Metanephros (tissue), 2 donors: Measurements from ENCODE around the gene RAB34. TPM values are rescaled to one million over a fixed set of nuclear protein-coding genes. Genes with fewer than 3 reads are reported as not detected.

ENCODE experiments used
- small RNA-seq: library from RNA; depleted of rRNA; stranded (forward); fragments of <200 nt; gene quantifications from one replicate; pipeline ENCODE3, GENCODE V24; 2014; ENCODE audit warnings: low replicate concordance
- total RNA-seq: library from RNA; depleted of rRNA; stranded (reverse); fragments of >200 nt; gene quantifications from one replicate; pipeline ENCODE4 v1.2.3, GENCODE V29; 2014

RAB34 gene, protein sequence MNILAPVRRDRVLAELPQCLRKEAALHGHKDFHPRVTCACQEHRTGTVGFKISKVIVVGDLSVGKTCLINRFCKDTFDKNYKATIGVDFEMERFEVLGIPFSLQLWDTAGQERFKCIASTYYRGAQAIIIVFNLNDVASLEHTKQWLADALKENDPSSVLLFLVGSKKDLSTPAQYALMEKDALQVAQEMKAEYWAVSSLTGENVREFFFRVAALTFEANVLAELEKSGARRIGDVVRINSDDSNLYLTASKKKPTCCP
- total RNA-seq: 110 TPM

DNA sequence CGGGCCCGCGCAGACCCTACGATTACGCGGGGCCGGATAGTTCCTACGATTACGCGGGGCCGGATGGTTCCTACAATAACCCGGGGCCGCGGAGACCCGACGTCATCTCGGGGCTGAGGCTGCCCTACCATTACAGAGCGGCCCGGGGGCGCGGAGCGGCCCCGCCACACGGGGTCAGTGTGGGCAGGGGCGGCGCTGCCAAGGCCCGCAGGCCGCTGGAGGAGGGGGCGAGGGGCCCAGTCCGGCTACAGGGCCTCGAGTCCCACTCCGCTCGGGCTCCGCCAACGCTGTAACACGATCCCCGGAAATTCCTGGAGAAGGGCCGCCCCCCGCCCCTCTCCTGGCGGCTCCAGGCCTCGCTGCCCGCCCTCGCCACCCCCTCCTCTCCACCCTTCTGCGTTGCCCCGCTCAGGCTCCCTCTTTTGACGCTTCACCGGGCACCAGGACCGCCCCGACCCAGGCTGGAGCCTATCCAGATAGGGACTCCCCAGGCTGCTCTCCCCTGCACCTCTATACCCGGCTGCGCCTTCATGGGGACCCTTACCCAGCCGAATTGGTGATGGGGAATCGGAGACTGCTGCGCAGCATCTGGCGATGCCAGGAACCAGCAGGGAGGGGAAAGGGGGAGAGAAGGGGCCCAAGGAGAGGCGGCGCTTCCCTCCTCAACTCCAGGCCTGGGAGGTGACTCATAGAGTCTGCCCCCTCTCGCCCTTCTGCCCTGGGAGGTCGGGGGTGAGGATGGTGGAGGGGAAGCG is at the start of gene RAB34:
TSS of gene RAB34 (minus strand) at position 291 of the 755 bp plus-strand sequence. CDS start 602 bp downstream, outside the sequence.

DNA sequence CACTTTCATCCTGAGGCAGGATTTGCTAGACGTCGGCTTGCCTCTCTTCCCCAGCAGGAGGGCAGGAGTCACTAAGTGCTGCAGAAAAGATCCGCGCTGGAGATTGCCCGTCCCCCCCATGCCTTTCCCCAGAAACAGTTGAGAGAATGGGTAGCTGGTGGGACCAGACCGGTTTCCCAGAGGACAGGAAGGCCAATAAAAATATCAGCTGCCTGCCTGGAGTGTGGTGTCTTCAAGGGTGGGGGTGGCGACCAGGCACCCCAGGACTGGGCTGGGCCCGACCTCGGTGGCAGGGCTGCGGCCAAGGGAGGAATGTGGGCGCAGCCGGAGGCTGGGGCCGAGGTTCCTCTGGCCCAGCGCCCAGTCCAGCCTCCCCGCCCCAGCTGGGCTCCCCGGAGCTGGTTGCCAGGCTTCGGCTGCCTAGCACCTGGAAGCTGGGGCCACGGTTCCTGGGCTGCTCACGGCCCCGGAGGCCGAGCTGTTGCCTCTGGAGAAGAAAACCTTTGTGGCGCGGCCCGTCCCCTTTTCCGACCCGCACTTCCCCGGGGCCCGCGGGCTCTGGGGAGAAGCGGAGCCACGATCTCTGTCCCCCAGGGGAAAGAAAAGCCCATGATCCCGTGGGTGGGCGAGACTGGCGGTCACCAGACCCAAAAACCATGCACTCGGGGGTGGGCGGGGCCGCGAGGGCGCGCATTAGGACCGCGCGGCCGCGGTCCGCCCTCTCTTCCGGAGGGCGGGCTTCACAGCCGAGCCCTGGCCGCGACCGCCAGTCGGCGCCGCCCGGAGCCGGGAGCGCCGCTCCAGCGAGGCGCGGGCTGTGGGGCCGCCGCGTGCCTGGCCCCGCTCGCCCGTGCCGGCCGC is 25.8 kb upstream of the RAB34 start, which contains the start of gene TRAF4:
TSS of gene TRAF4 (plus strand) at position 769 of the 861 bp plus-strand sequence. CDS start 102 bp downstream, outside the sequence.

DNA sequence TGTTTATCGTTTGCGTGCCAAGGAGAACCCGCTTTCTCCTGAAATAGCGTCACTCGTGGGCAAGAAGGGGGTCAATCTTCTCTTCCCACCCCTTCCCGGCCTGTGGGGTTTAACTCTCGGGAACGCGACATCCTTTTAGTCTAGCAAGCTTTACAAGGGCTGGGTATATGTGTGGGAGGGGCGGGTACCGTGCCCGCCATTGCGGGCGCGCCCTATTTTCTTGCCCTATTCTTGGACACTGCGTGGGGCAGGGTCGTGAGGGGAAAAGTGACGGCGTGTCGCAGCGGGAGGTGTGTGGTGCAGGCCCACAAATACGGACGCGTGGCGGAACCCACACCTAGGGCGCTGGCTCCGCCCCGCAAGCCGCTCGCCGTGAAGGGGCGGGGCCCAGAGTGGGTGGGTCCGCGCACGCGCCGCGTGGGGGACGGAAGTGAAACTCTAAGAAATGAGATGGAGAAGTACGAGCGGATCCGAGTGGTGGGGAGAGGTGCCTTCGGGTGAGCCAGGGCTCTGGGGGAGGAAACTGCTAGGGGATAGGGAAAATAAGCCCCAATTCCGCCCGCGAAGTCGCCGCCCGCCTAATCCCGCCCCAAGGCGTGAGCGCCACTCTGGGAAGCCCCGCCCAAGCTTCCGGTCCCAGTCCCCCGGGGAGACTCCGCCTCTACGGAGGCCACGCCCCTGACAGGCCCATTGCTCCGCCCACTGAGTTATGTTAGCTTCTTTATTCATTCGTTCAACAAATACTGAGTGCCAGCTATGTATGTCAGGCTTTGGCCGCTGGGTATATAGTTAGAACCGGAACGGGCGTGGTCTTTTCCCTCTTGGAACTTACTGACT is 10.9 kb upstream of the RAB34 start, which contains the start of gene NEK8:
TSS of gene NEK8 (plus strand) at position 425 of the 837 bp plus-strand sequence. CDS start at position 451, 26 bp downstream.

DNA sequence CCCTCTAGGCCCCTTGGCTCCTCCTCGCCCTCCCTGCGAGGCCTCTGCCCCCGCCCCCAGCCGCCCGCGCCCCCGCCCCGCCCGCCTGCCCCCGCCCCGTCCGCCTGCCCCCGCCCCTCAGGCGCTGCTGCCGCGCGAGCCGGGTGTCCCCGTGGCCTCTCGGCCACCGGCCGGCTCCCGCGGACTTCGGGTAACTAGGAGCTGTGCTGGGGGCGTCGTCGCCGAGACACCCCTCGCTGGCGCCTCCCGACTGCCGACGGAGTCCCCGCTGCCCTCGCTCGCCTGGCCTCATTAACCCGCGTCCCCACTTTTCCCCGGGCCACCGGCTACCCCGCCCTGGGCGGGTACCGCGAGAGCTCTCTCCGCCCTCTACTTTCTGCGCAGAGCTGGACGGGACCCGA is 8.6 kb upstream of the RAB34 start, which contains the start of gene TLCD1:
TSS of gene TLCD1 (minus strand) at position 8 of the 401 bp plus-strand sequence. CDS start 136 bp downstream, outside the sequence.

DNA sequence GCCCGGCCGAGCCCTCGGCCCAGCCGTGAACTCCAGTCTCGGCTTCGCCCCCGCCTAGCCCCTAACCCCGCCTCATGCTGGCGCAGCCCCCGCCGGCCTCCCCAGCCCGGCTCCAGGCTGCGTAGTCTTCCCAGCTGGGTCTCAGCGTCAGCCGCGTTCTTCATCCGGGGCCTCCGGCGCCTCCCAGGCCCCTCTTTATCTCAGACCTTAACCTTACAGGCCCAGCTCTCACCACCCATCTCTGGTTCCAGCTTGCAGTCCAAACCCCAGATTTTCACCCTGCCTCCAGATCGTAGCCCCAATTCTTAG is 6.0 kb downstream of the RAB34 start, which contains the start of gene PROCA1:
TSS of gene PROCA1 (minus strand) at position 166 of the 309 bp plus-strand sequence. CDS start 228 bp downstream, outside the sequence.

Small RNA genes lying within 50 kb of the gene (small RNA-seq; reads per million reads assigned to genes)
- gene SNORD42A (not detected), gene SNORD42B (not detected), gene SNORD4A (not detected), gene SNORD4B (not detected)

Other genes starting within 250 kb of the RAB34 start
- 1.9 TPM for gene SLC13A2, start 244.2 kb downstream of the RAB34 start, total RNA-seq
- gene FOXN1, start 211.5 kb downstream of the RAB34 start, total RNA-seq: 0.23 TPM
- gene UNC119, start 165.2 kb downstream of the RAB34 start, total RNA-seq: 102 TPM
- 75.0 TPM for gene PIGS, start 146.3 kb downstream of the RAB34 start, total RNA-seq
- 15.1 TPM for gene ALDOC, start 141.0 kb downstream of the RAB34 start, total RNA-seq
- gene SPAG5, start 118.8 kb downstream of the RAB34 start, total RNA-seq: 26.7 TPM
- gene RSKR, start 103.7 kb downstream of the RAB34 start, total RNA-seq: 16.0 TPM
- 119 TPM for gene BLTP2, start 72.7 kb downstream of the RAB34 start, total RNA-seq
- 43.9 TPM for gene SDF2, start 56.0 kb downstream of the RAB34 start, total RNA-seq
- 88.8 TPM for gene SUPT6H, start 55.7 kb downstream of the RAB34 start, total RNA-seq
- gene PROCA1, start 6.0 kb downstream of the RAB34 start, total RNA-seq: 3.3 TPM
- gene RPL23A, start 2.1 kb upstream of the RAB34 start, total RNA-seq: 613 TPM
- gene TLCD1, start 8.4 kb upstream of the RAB34 start, total RNA-seq: 6.1 TPM
- 7.1 TPM for gene NEK8, start 10.9 kb upstream of the RAB34 start, total RNA-seq
- gene TRAF4, start 26.1 kb upstream of the RAB34 start, total RNA-seq: 141 TPM
- 9.5 TPM for gene FAM222B, start 124.9 kb upstream of the RAB34 start, total RNA-seq
- gene ERAL1, start 137.1 kb upstream of the RAB34 start, total RNA-seq: 38.7 TPM
- 49.9 TPM for gene FLOT2, start 179.9 kb upstream of the RAB34 start, total RNA-seq
- gene DHRS13, start 185.2 kb upstream of the RAB34 start, total RNA-seq: 18.7 TPM
- 38.2 TPM for gene PHF12, start 233.7 kb upstream of the RAB34 start, total RNA-seq